Activated CD8-positive, alpha-beta memory T cell treated with anti-CD3 and anti-CD28 coated beads, Interleukin-2, amount 50 U/mL, for 48 hours (primary cell): Measurements from ENCODE around the gene FAM117B.
"Not testable (repeated sequence)": the region's sequence is repeated elsewhere in the genome, so short reads cannot be mapped to it uniquely, and the experiment has no call there.

Experiments
- DNase-seq: peaks from one replicate; pipeline ENCODE4 v3.0.0-alpha.2; 2020

Gene FAM117B

DNA sequence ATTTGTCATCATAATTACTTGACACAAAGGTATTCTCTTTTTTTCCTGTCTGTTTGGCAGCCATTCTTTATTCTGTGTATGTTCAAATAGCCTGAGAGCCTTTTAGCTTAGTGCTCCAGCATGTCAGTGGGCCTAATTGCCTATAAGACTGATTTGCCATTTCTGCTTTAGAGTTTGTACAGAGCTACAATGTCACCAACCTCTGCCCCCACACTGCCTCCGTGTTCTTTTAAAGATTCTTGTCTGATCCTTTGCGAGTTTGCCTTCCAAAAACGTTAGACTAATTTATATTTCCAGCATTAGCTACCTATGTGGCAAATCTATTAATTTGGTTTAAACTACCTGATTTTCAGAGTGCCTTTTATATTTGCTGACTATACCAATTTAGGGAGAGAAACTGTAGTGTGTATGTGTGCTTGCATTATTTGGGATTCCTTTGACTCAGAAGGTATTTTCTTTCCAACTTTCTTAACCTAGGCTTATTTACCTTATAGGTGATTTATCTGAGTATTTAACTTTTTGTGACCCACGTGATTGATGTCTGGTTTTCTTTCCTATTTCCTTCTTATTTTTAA lies 70.8 kb downstream of the FAM117B start:
- no peak for DNase-seq

DNA sequence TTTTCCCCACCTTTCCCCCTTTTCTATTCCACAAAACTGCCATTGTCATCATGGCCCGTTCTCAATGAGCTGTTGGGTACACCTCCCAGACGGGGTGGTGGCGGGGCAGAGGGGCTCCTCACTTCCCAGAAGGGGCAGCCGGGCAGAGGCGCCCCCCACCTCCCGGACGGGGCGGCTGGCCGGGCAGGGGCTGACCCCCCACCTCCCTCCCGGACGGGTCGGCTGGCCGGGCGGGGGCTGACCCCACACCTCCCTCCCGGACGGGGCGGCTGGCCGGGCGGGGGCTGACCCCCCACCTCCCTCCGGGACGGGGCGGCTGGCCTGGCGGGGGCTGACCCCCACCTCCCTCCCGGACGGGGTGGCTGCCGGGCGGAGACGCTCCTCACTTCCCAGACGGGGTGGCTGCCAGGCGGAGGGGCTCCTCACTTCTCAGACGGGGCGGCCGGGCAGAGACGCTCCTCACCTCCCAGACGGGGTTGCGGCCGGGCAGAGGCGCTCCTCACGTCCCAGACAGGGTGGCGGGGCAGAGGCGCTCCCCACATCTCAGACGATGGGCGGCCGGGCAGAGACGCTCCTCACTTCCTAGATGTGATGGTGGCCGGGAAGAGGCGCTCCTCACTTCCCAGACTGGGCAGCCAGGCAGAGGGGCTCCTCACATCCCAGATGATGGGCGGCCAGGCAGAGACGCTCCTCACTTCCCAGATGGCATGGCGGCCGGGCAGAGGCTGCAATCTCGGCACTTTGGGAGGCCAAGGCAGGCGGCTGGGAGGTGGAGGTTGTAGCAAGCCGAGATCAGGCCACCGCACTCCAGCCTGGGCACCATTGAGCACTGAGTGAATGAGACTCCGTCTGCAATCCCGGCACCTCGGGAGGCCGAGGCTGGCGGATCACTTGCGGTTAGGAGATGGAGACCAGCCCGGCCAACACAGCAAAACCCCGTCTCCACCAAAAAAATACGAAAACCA lies 80.5 kb downstream of the FAM117B start:
- DNase-seq, result not testable (repeated sequence)

DNA sequence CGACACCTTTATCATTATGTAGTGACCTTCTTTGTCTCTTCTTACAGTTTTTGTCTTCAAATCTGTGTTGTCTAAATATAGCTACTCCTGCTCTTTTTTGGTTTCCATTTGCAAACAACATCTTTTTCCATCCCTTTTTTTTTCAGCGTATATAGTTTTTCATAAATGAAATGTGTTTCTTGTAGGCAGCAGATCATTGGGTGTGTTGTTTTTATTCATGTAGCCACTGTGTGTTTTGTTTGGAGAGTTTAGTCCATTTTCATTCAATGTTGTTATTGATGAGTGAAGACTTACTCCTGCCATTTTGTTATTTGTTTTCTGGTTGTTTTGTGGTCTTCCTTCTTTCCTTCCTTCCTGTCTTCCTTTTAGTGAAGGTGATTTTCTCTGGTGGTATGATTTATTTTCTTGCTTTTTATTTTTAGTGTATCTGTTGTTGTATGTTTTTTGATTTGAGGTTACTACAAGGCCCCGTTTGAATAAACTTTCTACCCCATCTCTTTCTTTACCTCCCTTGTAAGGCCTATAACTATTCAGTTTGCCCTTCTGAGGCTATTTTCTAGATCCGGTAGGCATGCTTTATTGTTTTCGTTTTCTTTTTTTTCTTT lies 81.4 kb downstream of the FAM117B start:
- no peak for DNase-seq

DNA sequence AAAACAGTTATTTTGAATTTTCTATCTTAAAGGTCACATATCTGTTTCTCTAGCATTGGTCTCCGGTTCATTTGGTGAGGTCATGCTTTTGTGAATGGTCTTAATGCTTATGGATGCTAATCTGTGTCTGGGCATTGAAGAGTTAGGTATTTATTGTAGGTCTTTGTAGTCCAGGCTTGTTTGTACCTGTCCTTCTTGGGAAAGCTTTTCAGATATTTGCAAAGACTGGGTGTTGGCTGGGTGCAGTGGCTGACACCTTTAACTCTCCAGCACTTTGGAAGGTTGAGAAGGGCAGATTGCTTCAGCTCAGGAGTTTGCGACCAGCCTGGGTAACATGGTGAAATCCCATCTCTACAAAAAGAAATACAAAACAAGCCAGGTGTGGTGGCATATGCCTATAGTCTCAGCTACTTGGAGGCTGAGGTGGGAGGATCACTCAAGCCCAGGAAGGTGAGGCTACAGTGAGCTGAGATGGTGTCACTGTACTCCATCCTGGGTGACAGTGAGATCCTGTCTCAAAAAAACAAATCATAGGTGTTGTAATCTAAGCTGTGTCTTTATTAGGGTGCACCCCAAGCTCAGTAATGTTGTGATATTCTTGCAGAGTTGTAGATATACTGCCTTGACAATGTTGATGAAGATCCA lies 82.3 kb downstream of the FAM117B start:
- DNase-seq, result no peak

DNA sequence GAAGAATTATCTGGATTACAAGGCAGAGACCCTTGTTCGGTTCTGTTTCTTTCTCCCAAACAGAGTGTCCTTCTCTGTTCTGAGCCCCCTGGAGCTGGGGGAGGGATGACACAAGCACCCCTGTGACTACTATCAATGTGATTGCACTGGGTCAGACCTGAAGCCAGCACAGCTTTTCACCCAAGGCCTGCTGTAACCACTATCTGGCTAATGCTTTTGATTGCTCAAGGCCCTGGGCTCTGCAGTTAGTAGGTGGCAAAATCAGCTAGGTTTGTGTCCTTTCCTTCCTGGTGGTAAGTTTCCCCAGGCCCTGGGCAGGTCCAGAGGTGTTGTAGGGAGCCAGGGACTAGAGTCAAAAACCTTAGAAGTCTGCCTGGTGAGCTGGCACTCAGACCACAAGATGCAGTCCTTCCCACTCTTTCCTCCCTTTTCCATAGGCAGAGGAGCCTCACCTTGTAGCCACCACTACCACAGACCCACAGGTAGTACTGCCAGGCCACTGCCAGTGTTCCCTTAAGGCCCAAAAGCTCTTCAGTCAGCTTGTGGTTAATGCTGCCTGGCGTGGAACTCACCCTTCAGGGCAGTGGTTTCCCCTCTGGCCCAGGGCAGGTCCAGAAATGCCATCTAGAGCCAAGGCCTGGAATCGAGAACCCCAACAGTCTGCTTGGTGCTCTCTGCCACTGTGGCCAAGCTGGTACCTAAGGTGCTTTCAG lies 83.0 kb downstream of the FAM117B start:
- DNase-seq, result no peak

DNA sequence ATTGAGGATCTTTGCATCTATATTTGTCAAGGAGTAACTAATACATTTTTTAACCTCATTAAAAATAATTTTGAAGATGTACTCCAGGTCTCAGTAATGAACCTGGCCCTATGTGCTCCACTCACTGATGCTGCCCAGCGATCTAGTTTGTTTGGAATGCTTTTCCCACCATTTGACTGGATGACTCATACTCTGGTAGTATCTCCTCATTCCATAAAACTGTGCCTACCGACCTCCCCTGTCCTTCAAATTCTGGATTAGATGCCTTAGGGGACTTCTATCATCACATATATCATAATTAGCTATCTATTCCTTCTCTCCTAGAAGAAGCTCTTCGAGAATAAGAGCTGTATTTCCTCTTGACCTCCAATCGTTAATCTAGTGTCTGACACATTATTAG lies 83.8 kb downstream of the FAM117B start:
- DNase-seq, result no peak

DNA sequence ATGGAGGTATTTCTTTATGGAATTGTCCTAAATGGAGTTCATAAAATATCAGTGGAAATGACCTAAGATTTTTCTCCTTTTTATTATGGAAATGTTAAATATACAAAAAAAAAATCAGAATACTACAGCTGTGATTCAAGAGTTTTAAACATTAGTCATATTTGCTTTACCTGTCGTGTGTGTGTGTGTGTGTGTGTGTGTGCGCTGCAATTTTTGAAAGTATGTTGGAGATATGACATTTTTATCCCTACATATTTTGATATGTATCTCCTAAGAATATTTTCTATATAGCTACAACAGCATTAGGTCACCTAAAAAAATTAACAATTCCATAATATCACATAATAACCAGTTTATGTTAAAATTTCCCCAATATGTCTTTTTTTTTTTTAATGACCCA lies 85.5 kb downstream of the FAM117B start:
- no peak for DNase-seq

DNA sequence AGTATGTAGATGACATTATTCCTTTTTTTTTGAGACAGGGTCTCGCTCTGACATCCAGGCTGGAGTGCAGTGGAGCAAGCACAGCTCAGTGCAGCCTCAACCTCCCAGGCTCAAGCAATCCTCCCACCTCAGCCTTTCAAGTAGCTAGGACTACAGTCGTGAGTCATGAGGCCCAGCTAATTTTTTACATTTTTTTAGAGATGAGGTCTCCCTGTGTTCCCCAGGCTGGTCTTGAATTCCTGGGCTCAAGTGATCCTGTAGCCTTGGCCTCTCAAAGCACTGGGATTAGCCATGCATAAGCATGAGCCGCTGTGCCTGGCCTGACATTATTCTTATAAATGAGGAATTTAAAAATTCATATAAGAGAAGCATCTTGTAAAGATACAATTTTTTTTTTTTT lies 86.9 kb downstream of the FAM117B start:
- no peak for DNase-seq

DNA sequence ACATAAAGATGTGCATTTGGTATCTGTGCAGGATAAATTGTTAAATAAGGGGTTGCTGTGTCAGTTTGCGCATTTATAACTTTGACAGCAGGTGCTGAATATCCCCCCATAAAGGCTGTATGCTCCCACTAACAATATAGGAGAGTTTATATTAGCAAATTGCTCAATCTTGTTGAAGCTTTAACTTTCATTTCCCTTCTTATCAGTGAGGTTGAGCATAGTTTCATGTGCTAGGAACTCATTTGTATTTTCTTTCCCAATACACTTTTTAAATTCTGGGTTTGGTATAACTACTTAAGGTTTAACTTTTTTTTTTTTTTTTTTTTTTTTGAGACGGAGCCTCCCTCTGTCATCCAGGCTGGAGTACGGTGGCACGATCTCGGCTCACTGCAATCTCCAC lies 89.0 kb downstream of the FAM117B start:
- no peak for DNase-seq

DNA sequence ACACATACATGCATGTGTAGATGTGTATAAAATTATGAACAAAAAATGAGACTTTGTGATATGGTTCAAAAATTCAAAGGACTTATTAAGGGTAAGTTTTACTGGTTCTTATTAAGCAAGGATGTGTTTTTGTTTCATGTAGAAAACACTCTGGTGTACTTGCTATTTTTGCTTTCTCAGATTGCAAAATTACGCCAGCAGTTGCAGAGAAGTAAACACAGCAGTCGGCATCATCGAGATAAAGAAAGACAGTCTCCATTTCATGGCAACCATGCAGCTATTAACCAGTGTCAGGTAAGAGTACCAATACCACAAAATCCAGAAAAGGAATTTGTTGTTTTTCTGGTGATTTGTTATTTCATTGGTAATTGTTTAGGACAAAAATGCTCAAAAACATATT lies 91.3 kb downstream of the FAM117B start:
- no peak for DNase-seq

DNA sequence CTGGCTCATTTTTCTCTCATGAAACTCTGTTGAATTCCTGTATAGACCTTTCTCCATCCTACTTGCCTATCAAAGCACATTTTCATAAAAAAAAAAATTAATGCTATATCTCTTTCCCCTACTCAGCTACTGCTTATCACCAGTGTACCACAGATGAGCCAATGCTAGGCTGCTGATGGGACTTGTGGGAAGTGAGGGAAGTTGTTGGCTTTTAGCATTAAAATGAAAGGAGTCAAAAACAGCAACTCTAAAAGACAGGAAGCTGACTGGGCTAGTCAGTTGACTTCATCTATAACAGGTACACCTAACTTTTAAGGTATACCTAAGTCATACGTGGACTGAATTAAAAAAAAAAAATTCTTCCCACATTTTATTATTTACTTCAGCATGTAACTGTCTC lies 102.1 kb downstream of the FAM117B start:
- DNase-seq, result no peak

DNA sequence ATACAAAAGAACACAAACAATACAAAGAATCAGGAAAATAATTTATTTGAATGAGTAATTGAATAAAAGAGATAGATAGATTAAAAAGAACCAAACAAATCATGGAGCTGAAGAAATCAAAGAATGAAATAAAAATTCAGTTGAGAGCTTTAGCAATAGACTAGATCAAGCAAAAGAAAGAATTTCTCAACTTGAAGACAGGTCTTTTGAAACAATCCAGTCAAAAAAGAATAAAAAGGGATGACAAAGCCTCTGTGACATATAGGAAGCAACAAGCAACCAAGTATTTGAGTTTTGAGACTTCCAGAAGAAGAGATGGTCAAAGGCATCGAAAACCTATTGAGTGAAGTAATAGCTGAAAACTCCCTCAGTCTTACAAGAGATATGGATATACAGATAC lies 108.8 kb downstream of the FAM117B start:
- no peak for DNase-seq

DNA sequence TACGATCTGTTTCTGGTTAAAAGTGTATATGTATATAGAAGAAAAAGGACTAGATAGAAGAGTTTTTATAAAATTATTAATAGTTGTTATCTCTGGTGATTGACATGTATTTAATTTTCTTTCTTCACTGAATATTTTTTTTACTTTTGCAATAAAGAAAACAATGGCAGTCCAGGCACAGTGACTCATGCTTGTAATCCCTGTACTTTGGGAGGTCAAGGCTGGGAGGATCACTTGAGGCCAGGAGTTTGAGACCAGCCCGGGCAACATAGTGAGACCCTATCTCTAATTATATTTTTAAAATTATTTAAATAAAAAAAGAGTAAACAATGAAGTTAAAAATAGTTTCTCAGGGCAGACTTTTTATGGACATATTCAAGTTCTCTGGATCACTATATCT lies 114.7 kb downstream of the FAM117B start:
- no peak for DNase-seq

DNA sequence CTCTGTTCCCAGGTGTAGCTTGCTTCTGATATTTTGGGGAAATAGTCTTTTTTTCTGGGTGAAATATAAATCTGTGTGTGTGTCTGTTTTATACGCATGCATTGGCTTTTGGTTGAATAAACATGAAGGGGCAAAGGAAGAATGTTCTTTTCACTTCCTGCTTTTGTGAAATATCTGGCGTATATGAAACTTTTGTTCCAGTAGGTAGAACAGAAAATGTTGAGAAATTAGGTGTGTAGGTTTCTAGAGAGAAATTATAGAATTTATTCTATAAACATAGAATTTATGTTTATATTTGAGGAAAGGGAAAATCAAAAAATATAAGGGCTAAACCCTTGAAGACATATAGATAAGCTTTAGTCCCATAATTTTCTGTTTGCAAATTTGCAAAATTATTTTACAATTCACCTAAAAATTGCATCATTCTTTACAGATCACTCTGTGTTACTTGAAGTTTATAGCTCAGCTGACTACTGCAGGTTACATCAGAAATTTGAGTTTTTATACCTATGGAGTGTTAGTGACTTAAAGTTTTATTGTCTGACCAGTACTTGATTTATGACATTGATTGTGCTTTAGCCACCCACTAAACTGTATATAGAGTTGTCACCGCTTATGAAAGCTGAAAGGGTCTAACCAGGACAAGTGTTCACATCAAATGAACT lies 116.1 kb downstream of the FAM117B start:
- no peak for DNase-seq

DNA sequence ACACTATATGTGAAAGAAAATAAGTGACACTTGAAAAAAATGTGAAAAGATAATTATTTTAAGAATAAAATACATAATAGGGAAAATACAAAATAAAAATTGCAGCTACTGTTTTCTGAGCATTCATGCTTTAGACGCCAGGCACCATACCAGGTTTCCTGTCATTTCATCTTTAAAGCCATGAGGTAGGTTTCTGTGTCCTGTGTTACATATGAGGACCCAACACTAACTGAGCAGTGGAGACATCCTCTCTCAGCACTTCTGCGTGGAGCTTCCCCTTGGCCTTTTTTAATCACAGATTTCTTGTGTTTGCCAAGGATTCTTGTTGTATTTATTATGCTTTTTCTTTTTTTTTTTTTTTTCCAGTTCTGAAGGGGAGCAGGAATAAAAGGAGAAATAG lies 117.3 kb downstream of the FAM117B start:
- DNase-seq, result no peak

DNA sequence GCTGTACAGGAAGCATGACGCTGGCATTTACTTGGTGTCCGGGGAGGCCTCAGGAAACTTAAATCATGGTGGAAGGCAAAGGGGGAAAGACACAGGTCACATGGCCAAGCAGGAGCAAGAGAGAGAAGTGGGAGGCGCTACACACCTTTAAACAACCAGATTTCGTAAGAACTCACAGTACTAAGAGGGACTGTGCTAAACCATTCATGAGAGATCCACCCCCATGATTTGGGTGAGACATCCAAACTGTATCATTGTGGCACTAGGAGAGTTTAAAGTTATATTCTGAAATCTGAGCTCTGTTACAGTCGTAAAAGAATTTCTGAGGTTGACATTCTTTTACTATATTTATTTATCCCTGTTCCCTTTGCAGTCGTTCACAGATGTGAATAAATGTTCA lies 120.2 kb downstream of the FAM117B start:
- no peak for DNase-seq

DNA sequence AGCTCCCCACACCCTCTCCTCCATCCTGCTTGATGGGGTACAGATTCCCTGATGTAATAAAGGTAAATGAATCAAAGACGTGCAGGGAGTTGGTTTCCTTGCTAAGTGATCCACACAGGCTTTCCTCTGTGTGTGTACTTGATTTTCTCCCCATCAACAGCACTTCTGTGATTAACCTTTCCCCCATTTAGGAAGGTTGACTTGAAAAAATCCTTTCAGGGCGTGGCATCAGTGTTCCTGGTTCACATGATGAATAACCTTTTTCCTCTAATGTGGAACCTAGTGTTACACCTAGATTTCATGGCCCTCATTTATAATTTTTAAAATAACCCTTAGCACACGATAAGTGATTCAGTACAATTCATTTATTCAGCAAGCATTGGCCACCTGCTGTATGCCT lies 121.8 kb downstream of the FAM117B start:
- DNase-seq, result no peak

DNA sequence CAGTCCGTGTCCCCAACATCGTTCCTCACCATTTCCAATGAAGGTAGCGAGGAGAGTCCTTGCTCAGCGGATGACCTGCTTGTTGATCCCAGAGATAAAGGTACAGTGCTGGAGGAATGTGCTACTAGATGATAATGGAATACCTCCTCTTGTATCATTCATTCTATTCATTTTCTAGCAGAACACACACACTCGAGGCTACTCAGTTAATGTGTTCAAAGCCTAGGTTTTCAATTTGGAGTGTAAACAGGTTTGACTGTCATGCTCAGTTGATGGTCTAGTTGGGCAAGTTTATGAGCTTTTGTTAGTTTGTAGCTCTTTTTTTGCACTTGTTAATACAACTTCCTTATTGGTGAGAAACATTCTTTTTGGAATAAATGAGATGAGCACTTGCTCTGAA lies 122.6 kb downstream of the FAM117B start:
- DNase-seq, result no peak

DNA sequence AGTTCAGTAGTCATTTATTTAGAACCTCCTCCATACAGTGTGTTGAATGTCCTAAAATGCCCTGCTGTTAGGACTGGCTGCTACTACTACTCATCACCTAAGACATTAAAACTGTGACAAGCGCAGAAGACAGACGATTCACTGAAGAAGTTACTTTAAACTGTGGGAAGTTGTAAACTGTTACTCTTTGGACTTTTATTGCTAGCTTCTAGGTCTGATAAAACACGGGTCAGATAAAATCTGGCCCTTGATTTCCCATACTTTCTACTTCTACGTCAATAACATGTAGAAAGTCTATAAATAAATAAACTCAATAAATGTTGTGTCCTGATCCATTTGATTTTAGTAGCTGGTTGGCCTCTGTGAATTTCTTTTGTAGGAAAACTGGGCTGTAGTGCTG lies 123.4 kb downstream of the FAM117B start:
- DNase-seq, result no peak

DNA sequence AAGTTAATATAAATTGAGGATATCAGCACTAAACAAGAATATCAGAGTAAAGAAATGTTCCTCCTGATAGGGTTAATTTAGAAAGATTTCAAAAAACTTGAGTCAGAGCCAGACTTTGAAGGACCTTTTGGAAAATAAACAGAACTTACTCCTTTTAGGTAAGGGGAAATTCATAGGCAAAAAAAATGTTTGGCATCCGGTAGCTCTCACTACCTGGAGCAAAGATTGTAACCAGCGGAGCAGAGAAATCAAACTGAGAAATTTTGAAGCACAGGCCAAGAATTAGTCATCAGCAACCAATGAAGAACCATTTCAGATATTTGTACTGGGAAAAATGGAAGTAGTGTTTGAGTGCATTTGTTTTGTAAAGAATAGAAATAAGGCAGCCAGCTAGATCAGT lies 123.8 kb downstream of the FAM117B start:
- no peak for DNase-seq

DNA sequence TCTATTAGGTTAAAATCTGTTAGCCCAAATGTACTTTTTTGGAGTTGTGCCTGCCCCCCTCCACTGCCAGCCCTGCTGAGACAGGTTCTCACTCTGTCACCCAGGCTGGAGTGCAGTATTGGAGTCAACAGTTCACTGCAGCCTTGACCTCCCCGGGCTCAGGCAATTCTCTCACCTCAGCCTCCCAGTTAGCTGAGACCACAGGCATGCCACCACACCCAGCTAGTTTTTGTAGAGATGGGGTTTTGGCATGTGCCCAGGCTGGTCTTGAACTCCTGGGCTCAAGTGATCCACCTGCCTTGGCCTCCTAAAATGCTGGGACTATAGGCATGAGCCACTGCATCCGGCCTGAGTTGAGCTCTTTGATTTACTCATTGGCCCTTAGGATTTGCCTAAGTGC lies 126.1 kb downstream of the FAM117B start:
- no peak for DNase-seq

DNA sequence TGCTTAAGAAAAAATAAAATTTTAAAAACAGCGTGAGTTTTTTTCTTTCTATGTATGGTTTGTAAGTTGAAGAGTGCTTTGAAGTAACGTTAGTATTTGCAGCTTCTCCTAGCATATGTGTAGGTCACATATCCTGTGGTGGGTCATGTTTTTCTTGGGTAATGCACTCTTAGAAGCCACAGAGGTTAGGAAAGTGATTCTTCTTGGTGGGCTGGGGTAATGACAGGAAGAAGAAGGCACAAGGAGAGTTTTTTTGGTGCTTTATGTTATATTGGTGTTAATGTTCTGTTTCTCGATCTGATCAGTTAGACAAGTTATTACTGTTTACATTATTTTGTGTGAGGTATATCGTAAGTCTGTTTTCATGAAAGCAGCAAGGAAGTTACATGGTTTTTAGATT lies 127.8 kb downstream of the FAM117B start:
- DNase-seq, result no peak

DNA sequence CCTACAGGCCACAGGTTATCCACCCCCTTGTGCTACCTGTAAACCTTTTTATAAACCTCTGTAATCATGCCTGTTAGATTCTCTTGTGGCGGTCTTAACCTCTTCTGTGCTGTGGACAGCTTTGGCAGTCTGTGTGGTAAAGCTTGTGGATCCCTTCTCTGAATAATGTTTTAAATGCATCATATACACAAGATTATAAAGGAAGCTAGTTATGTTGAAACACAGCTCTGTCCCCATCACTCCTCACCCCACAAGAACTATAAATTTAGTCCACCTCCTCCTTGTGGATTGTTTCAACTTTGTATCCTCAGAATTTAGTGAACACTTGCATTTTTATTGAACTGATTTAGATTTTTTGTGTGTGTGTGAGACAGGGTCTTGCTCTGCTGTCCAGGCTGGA lies 129.1 kb downstream of the FAM117B start:
- no peak for DNase-seq
